K562 (cell line): ENCODE measurements around the gene NXT1. TPM values are rescaled to one million over a fixed set of nuclear protein-coding genes. Genes with fewer than 3 reads are reported as not detected.
A peak's percentile ranks its signal among the peaks of the same experiment; 100 is the strongest.

Experiments
- ATF1 ChIP-seq, 2 experiments: fragments of 450-650 bp in 1 of 2; IDR thresholded peaks; 2 replicates each; pipeline ENCODE4 v1.6.1; 2016; ENCODE audit warnings: missing compliant biosample characterization in 1 of 2, missing genetic modification characterization in 1 of 2
- FOXJ3 ChIP-seq: sonication (generic); formaldehyde crosslinking; IDR thresholded peaks from 2 replicates; pipeline ENCODE4 v1.4.0; 2020; ENCODE audit warnings: mild to moderate bottlenecking, missing genetic modification reagents
- L3MBTL2 ChIP-seq: fragments of 450-650 bp; IDR thresholded peaks from 2 replicates; pipeline ENCODE4 v1.6.1; 2016; ENCODE audit warnings: mild to moderate bottlenecking, moderate library complexity
- LEF1 ChIP-seq: fragments of 450-650 bp; IDR thresholded peaks from 2 replicates; pipeline ENCODE4 v1.6.1; 2016; ENCODE audit warnings: mild to moderate bottlenecking
- NR3C1 ChIP-seq: sonication (generic); formaldehyde crosslinking; IDR thresholded peaks from 2 replicates; pipeline ENCODE4 v1.8.1; 2022; ENCODE audit warnings: missing genetic modification reagents
- PURB ChIP-seq: sonication (generic); formaldehyde crosslinking; IDR thresholded peaks from 2 replicates; pipeline ENCODE4 v1.9.0; 2021; ENCODE audit warnings: low read depth, mild to moderate bottlenecking, missing genetic modification reagents
- RBBP5 ChIP-seq: fragments of 200-600 bp; sonication (generic); IDR thresholded peaks from 2 replicates; pipeline ENCODE4 v1.6.1; 2012; ENCODE audit warnings: borderline replicate concordance, mild to moderate bottlenecking, low read length, control low read depth, inconsistent platforms; ENCODE audit not compliant: insufficient read depth, poor library complexity, severe bottlenecking
- TRIM24 ChIP-seq, 2 experiments: fragments of 450-650 bp; IDR thresholded peaks; 2 replicates each; pipeline ENCODE4 v1.6.1; 2016
- ZBTB17 ChIP-seq: fragments of 450-650 bp; formaldehyde crosslinking; IDR thresholded peaks from 2 replicates; pipeline ENCODE4 v1.4.0; 2020; ENCODE audit warnings: mild to moderate bottlenecking
- ZNF232 ChIP-seq: sonication (generic); formaldehyde crosslinking; IDR thresholded peaks from 2 replicates; pipeline ENCODE4 v1.8.0; 2022; ENCODE audit warnings: mild to moderate bottlenecking, missing genetic modification reagents
- polyA plus RNA-seq, 8 experiments: library from polyadenylated mRNA; depleted of rRNA in 4 of 8; stranded (reverse) in 5 of 8; unstranded in 3 of 8; fragments of >200 nt; fragmentation: Nextera tagmentation in 2 of 8; fragmentation: Illumina TruSeq in 1 of 8; extraction: Ambion mirVana in 2 of 8; extraction: Trizol in 1 of 8; gene quantifications; 2 replicates each; pipeline versions ENCODE4 v1.2.1 to v1.2.3, GENCODE V29; 2011 to 2014; ENCODE audit warnings: inconsistent platforms in 1 of 8, missing spikeins in 1 of 8
- total RNA-seq, 7 experiments: library from RNA; depleted of rRNA in 6 of 7; stranded (reverse); fragments of >200 nt in 6 of 7; fragmentation: Illumina TruSeq in 2 of 7; extraction: Trizol in 2 of 7; gene quantifications; 2 replicates each; pipeline versions ENCODE4 v1.2.1 to v1.2.3, GENCODE V29; 2011 to 2021; ENCODE audit warnings: low replicate concordance in 1 of 7
- TF ChIP-seq, protein P1 (sequence below): sonication (generic); formaldehyde crosslinking; IDR thresholded peaks from 2 replicates; pipeline ENCODE4 v1.8.0; 2022; ENCODE audit warnings: mild to moderate bottlenecking, missing genetic modification reagents
- TF ChIP-seq, protein P2 (sequence below): fragments of 250-450 bp; sonication (Bioruptor Pico); IDR thresholded peaks from 2 replicates; pipeline ENCODE4 v1.8.0; 2022; ENCODE audit warnings: moderate library complexity, mild to moderate bottlenecking, inconsistent platforms
- TF ChIP-seq, protein P3 (sequence below): fragments of 450-650 bp; IDR thresholded peaks from 2 replicates; pipeline ENCODE4 v1.6.1; 2014; ENCODE audit warnings: low read depth, mild to moderate bottlenecking, moderate library complexity, borderline replicate concordance
- TF ChIP-seq, protein P4 (sequence below): fragments of 200-800 bp; sonication (Bioruptor generic); IDR thresholded peaks from 2 replicates; pipeline ENCODE4 v1.6.1; 2017; ENCODE audit warnings: missing genetic modification characterization, missing compliant biosample characterization

The NXT1 gene
- total and polyA plus RNA-seq, 9 of the 15 experiments (the other 6 are each of a cell fraction or from before 2014, with no cell fraction given) = 7.7 to 50.9 (median 35.6) TPM

DNA sequence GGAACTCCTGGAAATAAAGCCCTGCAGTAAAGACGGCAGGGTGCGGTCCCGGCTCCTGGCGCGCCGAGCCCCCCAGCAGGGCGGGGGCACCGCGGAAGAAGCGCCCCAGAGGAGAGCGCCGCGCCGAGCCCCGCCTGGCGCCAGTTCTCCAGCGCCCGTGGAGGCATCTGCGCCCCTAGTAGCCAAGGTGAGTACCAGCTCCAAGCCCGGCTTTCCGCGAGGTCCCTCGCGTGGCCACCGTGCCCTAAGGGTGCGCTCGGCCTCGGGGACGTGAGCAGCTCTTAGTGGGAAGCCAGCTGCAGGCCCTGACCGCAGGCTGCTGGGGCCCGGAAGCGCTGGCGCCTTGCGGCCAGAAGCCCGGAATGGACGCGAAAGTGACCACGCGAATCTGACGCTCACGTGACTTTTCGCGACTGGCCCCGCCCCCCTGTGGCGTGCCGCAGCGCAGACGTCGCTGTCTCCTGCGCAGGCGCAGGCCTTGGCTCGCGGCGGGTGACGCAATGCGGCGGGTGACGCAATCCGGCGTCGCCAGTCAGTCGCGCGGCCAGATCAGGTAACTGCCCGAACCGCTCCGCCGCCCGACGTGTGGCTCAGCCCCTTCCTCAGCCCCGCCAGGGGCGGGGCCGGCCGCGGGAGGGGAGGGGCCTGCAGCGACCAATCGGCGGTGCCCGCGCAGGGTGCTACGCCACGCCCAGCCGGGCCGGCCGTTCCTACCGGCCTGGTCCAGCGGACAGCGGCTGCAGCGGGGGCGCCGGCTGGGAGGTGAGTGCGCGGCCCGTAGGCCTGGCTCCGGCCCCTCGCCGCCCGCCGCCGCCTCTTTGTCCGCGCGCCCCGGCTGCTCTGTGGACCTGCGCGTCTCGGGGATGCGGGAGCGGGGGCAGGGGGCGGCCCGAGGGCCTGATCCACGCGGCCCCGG is 11.1 kb downstream of the NXT1 start, which contains the start of gene GZF1 (continued):
- TF ChIP-seq, protein P1, sequence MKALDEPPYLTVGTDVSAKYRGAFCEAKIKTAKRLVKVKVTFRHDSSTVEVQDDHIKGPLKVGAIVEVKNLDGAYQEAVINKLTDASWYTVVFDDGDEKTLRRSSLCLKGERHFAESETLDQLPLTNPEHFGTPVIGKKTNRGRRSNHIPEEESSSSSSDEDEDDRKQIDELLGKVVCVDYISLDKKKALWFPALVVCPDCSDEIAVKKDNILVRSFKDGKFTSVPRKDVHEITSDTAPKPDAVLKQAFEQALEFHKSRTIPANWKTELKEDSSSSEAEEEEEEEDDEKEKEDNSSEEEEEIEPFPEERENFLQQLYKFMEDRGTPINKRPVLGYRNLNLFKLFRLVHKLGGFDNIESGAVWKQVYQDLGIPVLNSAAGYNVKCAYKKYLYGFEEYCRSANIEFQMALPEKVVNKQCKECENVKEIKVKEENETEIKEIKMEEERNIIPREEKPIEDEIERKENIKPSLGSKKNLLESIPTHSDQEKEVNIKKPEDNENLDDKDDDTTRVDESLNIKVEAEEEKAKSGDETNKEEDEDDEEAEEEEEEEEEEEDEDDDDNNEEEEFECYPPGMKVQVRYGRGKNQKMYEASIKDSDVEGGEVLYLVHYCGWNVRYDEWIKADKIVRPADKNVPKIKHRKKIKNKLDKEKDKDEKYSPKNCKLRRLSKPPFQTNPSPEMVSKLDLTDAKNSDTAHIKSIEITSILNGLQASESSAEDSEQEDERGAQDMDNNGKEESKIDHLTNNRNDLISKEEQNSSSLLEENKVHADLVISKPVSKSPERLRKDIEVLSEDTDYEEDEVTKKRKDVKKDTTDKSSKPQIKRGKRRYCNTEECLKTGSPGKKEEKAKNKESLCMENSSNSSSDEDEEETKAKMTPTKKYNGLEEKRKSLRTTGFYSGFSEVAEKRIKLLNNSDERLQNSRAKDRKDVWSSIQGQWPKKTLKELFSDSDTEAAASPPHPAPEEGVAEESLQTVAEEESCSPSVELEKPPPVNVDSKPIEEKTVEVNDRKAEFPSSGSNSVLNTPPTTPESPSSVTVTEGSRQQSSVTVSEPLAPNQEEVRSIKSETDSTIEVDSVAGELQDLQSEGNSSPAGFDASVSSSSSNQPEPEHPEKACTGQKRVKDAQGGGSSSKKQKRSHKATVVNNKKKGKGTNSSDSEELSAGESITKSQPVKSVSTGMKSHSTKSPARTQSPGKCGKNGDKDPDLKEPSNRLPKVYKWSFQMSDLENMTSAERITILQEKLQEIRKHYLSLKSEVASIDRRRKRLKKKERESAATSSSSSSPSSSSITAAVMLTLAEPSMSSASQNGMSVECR (CRISPR knock-in tag) = peak; percentile 89
- TF ChIP-seq LEF1 = peak; percentile 47; the same call in 1 of the 2 replicates
- TF ChIP-seq, protein P2, sequence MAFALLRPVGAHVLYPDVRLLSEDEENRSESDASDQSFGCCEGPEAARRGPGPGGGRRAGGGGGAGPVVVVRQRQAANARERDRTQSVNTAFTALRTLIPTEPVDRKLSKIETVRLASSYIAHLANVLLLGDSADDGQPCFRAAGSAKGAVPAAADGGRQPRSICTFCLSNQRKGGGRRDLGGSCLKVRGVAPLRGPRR (CRISPR knock-in tag) = no peak
- TF ChIP-seq TRIM24 (IDR thresholded peaks at IDR 0.05) = no peak
- TF ChIP-seq RBBP5 = peak; percentile 3
- TF ChIP-seq, protein P3, sequence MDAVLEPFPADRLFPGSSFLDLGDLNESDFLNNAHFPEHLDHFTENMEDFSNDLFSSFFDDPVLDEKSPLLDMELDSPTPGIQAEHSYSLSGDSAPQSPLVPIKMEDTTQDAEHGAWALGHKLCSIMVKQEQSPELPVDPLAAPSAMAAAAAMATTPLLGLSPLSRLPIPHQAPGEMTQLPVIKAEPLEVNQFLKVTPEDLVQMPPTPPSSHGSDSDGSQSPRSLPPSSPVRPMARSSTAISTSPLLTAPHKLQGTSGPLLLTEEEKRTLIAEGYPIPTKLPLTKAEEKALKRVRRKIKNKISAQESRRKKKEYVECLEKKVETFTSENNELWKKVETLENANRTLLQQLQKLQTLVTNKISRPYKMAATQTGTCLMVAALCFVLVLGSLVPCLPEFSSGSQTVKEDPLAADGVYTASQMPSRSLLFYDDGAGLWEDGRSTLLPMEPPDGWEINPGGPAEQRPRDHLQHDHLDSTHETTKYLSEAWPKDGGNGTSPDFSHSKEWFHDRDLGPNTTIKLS = 0 out of 2 replicates have a peak, but pooled peaks have one; percentile 46
- TF ChIP-seq, protein P4, sequence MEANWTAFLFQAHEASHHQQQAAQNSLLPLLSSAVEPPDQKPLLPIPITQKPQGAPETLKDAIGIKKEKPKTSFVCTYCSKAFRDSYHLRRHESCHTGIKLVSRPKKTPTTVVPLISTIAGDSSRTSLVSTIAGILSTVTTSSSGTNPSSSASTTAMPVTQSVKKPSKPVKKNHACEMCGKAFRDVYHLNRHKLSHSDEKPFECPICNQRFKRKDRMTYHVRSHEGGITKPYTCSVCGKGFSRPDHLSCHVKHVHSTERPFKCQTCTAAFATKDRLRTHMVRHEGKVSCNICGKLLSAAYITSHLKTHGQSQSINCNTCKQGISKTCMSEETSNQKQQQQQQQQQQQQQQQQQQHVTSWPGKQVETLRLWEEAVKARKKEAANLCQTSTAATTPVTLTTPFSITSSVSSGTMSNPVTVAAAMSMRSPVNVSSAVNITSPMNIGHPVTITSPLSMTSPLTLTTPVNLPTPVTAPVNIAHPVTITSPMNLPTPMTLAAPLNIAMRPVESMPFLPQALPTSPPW = peak; percentile 72
- TF ChIP-seq NR3C1 (CRISPR knock-in tag) = no peak
- TF ChIP-seq ATF1 (CRISPR knock-in tag; IDR thresholded peaks at IDR 0.05) = peak; percentile 84
- TF ChIP-seq ATF1 (tag; IDR thresholded peaks at IDR 0.05) = peak; percentile 98
- no peak for TF ChIP-seq FOXJ3 (CRISPR knock-in tag)
- no peak for TF ChIP-seq ZNF232 (CRISPR knock-in tag)
- TF ChIP-seq PURB (CRISPR knock-in tag) = no peak
- no peak for TF ChIP-seq ZBTB17 (CRISPR knock-in tag)
- TF ChIP-seq L3MBTL2 = peak; percentile 81
